IPS DF 6.9 (cell line): ENCODE data around the gene C2CD2L.
"Not testable (repeated sequence)": the region's sequence is repeated elsewhere in the genome, so short reads cannot be mapped to it uniquely, and the experiment has no call there.

ENCODE experiments used
- DNase-seq: peaks from one replicate; pipeline ENCODE4 v3.0.0-alpha.2; 2013; ENCODE audit warnings: low read depth, low spot score
- H3K27ac ChIP-seq: one replicate; pipeline ENCODE4 v1.5.1; 2013; ENCODE audit warnings: low read length, control low read depth
- H3K27me3 ChIP-seq: 2 replicates; pipeline ENCODE4 v1.6.1; 2013; ENCODE audit warnings: mild to moderate bottlenecking, low read length; ENCODE audit not compliant: control insufficient read depth, insufficient read depth
- H3K36me3 ChIP-seq: 2 replicates; pipeline ENCODE4 v1.6.1; 2013; ENCODE audit warnings: low read length; ENCODE audit not compliant: control insufficient read depth, insufficient read depth
- H3K4me1 ChIP-seq: 2 replicates; pipeline ENCODE4 v1.6.1; 2013; ENCODE audit warnings: low read length; ENCODE audit not compliant: control insufficient read depth, insufficient read depth
- H3K4me3 ChIP-seq: 2 replicates; pipeline ENCODE4 v1.5.1; 2013; ENCODE audit warnings: mild to moderate bottlenecking, low read length
- H3K9me3 ChIP-seq: 2 replicates; pipeline ENCODE4 v1.6.1; 2013; ENCODE audit warnings: low read length, inconsistent platforms; ENCODE audit not compliant: control insufficient read depth, insufficient read depth
- WGBS: extraction: QIAGEN DNeasy Blood & Tissue Kit; methylation state at CpG from one replicate; pipeline ENCODE4 v1.1.7; 2013; ENCODE audit warnings: mixed read lengths, missing lambda C conversion rate; ENCODE audit not compliant: insufficient read length, insufficient coverage; 5-methylcytosine and 5-hydroxymethylcytosine counted together

The C2CD2L gene

GRCh38 chr11:119106564-119107537 lies at the start of gene C2CD2L:
C2CD2L (plus strand) TSS chr11:119107344; CDS start chr11:119107742, 398 bp downstream.
- H3K4me1 ChIP-seq = 0 out of 2 replicates have a peak, but pooled peaks cover 6% of the 10 kb centered on the region
- no CpG with 5 or more reads among the region's 49 CpGs for WGBS
- H3K27ac ChIP-seq = no peak within 1 kb of the TSS
- no peaks in the 10 kb centered on the region; the same call in 1 of the 2 replicates for H3K36me3 ChIP-seq
- H3K9me3 ChIP-seq = no peaks in the 10 kb centered on the region
- no peak for DNase-seq
- peaks cover 4% of the 10 kb centered on the region; the same call in 1 of the 2 replicates for H3K27me3 ChIP-seq
- H3K4me3 ChIP-seq = peak within 1 kb of the TSS; percentile 45

GRCh38 chr11:119059128-119059527 lies 48.0 kb upstream of the C2CD2L start:
- H3K4me1 ChIP-seq, H3K27ac ChIP-seq, H3K4me3 ChIP-seq, H3K36me3 ChIP-seq, DNase-seq, H3K9me3 ChIP-seq, H3K27me3 ChIP-seq: not testable (repeated sequence)
- no CpG with 5 or more reads among the region's 35 CpGs for WGBS

GRCh38 chr11:119061256-119061655 lies 45.9 kb upstream of the C2CD2L start:
- WGBS = no CpG with 5 or more reads among the region's 3 CpGs
- Histone ChIP-seq H3K36me3 (no peaks in the 10 kb centered on the region), H3K4me1 (peaks cover 3% of the 10 kb centered on the region; the same call in 1 of the 2 replicates), H3K9me3 (no peaks in the 10 kb centered on the region), H3K4me3 (no peak overlapping the region), H3K27ac (no peak overlapping the region), H3K27me3 (no peaks in the 10 kb centered on the region)
- no peak for DNase-seq

- Histone ChIP-seq H3K27me3 (no peaks in the 10 kb centered on the region), H3K4me3 (no peak overlapping the region), H3K4me1 (peaks cover 3% of the 10 kb centered on the region; the same call in 1 of the 2 replicates), H3K27ac (no peak overlapping the region), H3K36me3 (no peaks in the 10 kb centered on the region), H3K9me3 (no peaks in the 10 kb centered on the region)
- no CpG with 5 or more reads among the region's 5 CpGs for WGBS
- DNase-seq = no peak
Measured at GRCh38 chr11:119062779-119063178, 44.4 kb upstream of the C2CD2L start.

- H3K27ac ChIP-seq = no peak overlapping the region
- H3K36me3 ChIP-seq = peaks cover 2% of the 10 kb centered on the region; the same call in 1 of the 2 replicates
- no CpG with 5 or more reads among the region's 4 CpGs for WGBS
- DNase-seq = no peak
- no peaks in the 10 kb centered on the region for H3K4me1 ChIP-seq
- H3K27me3 ChIP-seq = no peaks in the 10 kb centered on the region
- no peak overlapping the region for H3K4me3 ChIP-seq
- H3K9me3 ChIP-seq = no peaks in the 10 kb centered on the region
Measured at GRCh38 chr11:119065369-119065768, 41.8 kb upstream of the C2CD2L start.

- H3K27me3 ChIP-seq = no peaks in the 10 kb centered on the region
- H3K9me3 ChIP-seq = no peaks in the 10 kb centered on the region
- no peaks in the 10 kb centered on the region for H3K4me1 ChIP-seq
- H3K4me3 ChIP-seq = peak within 1 kb of the TSS; percentile 100
- no CpG with 5 or more reads among the region's 49 CpGs for WGBS
- DNase-seq = peak; percentile 95
- H3K36me3 ChIP-seq = peaks cover 6% of the 10 kb centered on the region; the same call in 1 of the 2 replicates
- no peak within 1 kb of the TSS for H3K27ac ChIP-seq
Measured at GRCh38 chr11:119067371-119068222, 39.5 kb upstream of the C2CD2L start, which contains the start of gene VPS11. VPS11 (plus strand) TSS chr11:119067818; CDS start chr11:119067824, 6 bp downstream.

- Histone ChIP-seq H3K9me3 (no peaks in the 10 kb centered on the region), H3K27ac (no peak overlapping the region), H3K4me3 (no peak overlapping the region), H3K36me3 (peaks cover 40% of the 10 kb centered on the region), H3K4me1 (no peaks in the 10 kb centered on the region), H3K27me3 (no peaks in the 10 kb centered on the region)
- DNase-seq = no peak
- WGBS = no CpG with 5 or more reads among the region's 11 CpGs
Measured at GRCh38 chr11:119077839-119078238, 29.3 kb upstream of the C2CD2L start.

GRCh38 chr11:119078675-119079420 lies 28.3 kb upstream of the C2CD2L start:
- Histone ChIP-seq H3K9me3 (no peaks in the 10 kb centered on the region), H3K27me3 (no peaks in the 10 kb centered on the region), H3K36me3 (peaks cover 34% of the 10 kb centered on the region), H3K27ac (no peak overlapping the region), H3K4me1 (no peaks in the 10 kb centered on the region), H3K4me3 (no peak overlapping the region)
- DNase-seq = no peak
- WGBS = no CpG with 5 or more reads among the region's 19 CpGs

GRCh38 chr11:119081682-119082260 lies 25.4 kb upstream of the C2CD2L start:
- no peak for DNase-seq

More at GRCh38 chr11:119081682-119082260, 25.4 kb upstream of the C2CD2L start:
- Histone ChIP-seq H3K36me3 (peaks cover 31% of the 10 kb centered on the region), H3K27me3 (no peaks in the 10 kb centered on the region), H3K27ac (no peak overlapping the region), H3K4me1 (no peaks in the 10 kb centered on the region), H3K9me3 (no peaks in the 10 kb centered on the region), H3K4me3 (no peak overlapping the region)
- WGBS = no CpG with 5 or more reads among the region's 7 CpGs
